Lung (tissue), 16 donors: ENCODE measurements around the gene NUB1. TPM values are rescaled to one million over a fixed set of nuclear protein-coding genes. Genes with fewer than 3 reads are reported as not detected.

ENCODE experiments used
- ATAC-seq: fragments of 200-7000 bp; cut with Tn5 transposase; one replicate; pipeline ENCODE4 v1.9.1; 2020; ENCODE audit warnings: moderate number of reproducible peaks; ENCODE audit not compliant: insufficient read depth, low FRiP score
- DNase-seq, 3 donors: peaks; one replicate each; pipeline ENCODE4 v3.0.0-alpha.2; 2013 to 2017
- H3K27ac ChIP-seq, 2 donors: one replicate each; pipeline ENCODE4 v1.5.1; 2013; ENCODE audit warnings: mild to moderate bottlenecking in 2 of 2, moderate library complexity in 2 of 2, control low read depth in 1 of 2, inconsistent platforms in 1 of 2, low read depth in 1 of 2, low read length in 1 of 2
- H3K27me3 ChIP-seq, 3 donors: one replicate each; pipeline ENCODE4 v1.5.1; 2013; ENCODE audit warnings: low read length in 2 of 3; ENCODE audit not compliant: control insufficient read depth in 3 of 3, insufficient read depth in 3 of 3
- H3K36me3 ChIP-seq, 4 donors: one replicate each; pipeline ENCODE4 v1.5.1; 2013; ENCODE audit warnings: low read length in 4 of 4, mild to moderate bottlenecking in 1 of 4, moderate library complexity in 1 of 4; ENCODE audit not compliant: control insufficient read depth in 4 of 4, insufficient read depth in 4 of 4
- H3K4me1 ChIP-seq, 5 donors: one replicate each; pipeline ENCODE4 v1.5.1; 2013; ENCODE audit warnings: low read length in 5 of 5, mild to moderate bottlenecking in 2 of 5, moderate library complexity in 1 of 5; ENCODE audit not compliant: control insufficient read depth in 5 of 5, insufficient read depth in 5 of 5
- H3K4me3 ChIP-seq: one replicate; pipeline ENCODE4 v1.5.1; 2013; ENCODE audit warnings: mild to moderate bottlenecking, control low read depth, moderate library complexity
- H3K9ac ChIP-seq, 2 donors: one replicate each; pipeline ENCODE4 v1.5.1; 2013; ENCODE audit warnings: low read length in 2 of 2, control low read depth in 1 of 2; ENCODE audit not compliant: insufficient read depth in 1 of 2
- H3K9me3 ChIP-seq, 4 donors: one replicate each; pipeline ENCODE4 v1.5.1; 2013; ENCODE audit warnings: low read length in 3 of 4, mild to moderate bottlenecking in 1 of 4, moderate library complexity in 1 of 4; ENCODE audit not compliant: control insufficient read depth in 4 of 4, insufficient read depth in 3 of 4
- WGBS, 2 donors: extraction: QIAGEN DNeasy Blood & Tissue Kit; methylation state at CpG; one replicate each; pipeline ENCODE4 v1.1.7; 2013; 5-methylcytosine and 5-hydroxymethylcytosine counted together
- long read RNA-seq, 5 donors: transcript quantifications; one replicate each; lab custom pipeline, GENCODE V29; 2026
- polyA plus RNA-seq, 2 donors: library from polyadenylated mRNA; stranded (reverse); fragments of 200-250 nt; gene quantifications; one replicate each; pipeline ENCODE4 v1.2.1, GENCODE V29; 2013
- total RNA-seq, 2 donors: library from RNA; depleted of rRNA in 1 of 2; stranded (reverse); fragments of >200 nt in 1 of 2; gene quantifications; one replicate each; pipeline ENCODE4 v1.2.1, GENCODE V29; 2014 to 2021
- TF ChIP-seq, protein P1 (sequence below): IDR thresholded peaks from 2 replicates; pipeline ENCODE4 v1.5.1; 2012; ENCODE audit warnings: mild to moderate bottlenecking; ENCODE audit errors: control extremely low read depth, extremely low read depth
- donor health status: control.
- donor health status: control.
- donor health status: Bipolar disorder and iron deficiency.
- donor health status: healthy.
- donor health status: DM: yes; HTN: yes; CAD: no.

The NUB1 gene, protein sequence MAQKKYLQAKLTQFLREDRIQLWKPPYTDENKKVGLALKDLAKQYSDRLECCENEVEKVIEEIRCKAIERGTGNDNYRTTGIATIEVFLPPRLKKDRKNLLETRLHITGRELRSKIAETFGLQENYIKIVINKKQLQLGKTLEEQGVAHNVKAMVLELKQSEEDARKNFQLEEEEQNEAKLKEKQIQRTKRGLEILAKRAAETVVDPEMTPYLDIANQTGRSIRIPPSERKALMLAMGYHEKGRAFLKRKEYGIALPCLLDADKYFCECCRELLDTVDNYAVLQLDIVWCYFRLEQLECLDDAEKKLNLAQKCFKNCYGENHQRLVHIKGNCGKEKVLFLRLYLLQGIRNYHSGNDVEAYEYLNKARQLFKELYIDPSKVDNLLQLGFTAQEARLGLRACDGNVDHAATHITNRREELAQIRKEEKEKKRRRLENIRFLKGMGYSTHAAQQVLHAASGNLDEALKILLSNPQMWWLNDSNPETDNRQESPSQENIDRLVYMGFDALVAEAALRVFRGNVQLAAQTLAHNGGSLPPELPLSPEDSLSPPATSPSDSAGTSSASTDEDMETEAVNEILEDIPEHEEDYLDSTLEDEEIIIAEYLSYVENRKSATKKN
- total RNA-seq, result 10 to 100 TPM; 39.1 to 47.4 TPM
- 10 to 100 TPM; 22.6 to 30.1 TPM for polyA plus RNA-seq
- long read RNA-seq, donor 1, transcript NUB1-201 (15 exons, 3,180 nt), result major isoform, 5 of 6 reads
- long read RNA-seq, donor 1, partial matches to known transcripts, result 0 of 6 reads
- long read RNA-seq, donor 1, other reads (novel, unspliced or antisense), result 0 of 6 reads
- long read RNA-seq, donor 2, partial matches to known transcripts, result 6 of 10 reads
- long read RNA-seq, donor 2, other reads (novel, unspliced or antisense), result 0 of 10 reads
- long read RNA-seq, donor 3, partial matches to known transcripts, result 0 of 2 reads
- long read RNA-seq, donor 3, other reads (novel, unspliced or antisense), result 0 of 2 reads
- long read RNA-seq, donor 4, partial matches to known transcripts, result 5 of 8 reads
- long read RNA-seq, donor 4, other reads (novel, unspliced or antisense), result 0 of 8 reads
- long read RNA-seq, donor 5, transcript NUB1-201 (15 exons, 3,180 nt), result major isoform, 6 of 13 reads
- long read RNA-seq, donor 5, partial matches to known transcripts, result 6 of 13 reads
- long read RNA-seq, donor 5, other reads (novel, unspliced or antisense), result 0 of 13 reads

DNA sequence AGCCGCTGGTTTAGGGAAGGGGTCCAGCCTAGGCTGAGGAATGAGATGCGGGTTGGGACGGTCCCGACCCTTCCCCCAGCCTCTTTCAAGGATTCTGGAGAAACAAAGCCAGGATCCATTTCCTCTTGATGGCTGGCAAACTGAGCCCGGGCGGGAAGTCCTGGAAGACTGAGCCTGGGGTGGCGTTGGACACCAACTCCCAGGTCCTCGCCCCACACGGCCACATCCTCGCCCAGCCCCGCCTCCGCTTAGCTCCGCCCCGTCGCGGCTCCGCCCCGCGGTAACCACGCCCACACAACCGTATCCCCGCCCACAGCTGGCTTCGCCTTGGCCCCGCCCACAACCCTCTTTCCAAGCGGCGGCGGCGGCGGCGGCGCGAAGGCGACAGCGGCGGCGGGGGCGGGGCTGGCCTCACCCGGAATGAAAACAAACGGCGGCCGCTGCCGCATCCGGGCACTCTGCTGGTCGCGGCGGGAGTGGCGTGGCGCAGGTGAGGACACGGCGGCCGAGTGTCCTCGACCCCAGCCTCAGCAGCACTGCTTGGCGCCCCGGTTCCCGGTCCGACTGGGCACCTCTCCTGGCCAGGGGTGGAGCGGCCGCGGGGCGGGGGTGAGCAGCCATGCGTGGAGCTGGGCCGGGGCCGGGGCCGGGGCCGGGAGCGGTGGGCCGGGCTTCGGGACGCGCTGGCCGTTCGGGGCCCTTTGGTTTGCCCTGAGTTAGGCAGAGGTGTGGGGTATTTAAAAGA, at the start of gene NUB1:
TSS of gene NUB1 (plus strand) at position 456 of the 745 bp plus-strand sequence. CDS start 3,538 bp downstream, outside the sequence.
- Histone ChIP-seq H3K9ac (peak within 1 kb of the TSS; percentile 41 to 89), H3K9me3 (no peaks in the 10 kb centered on the region), H3K4me3 (peak within 1 kb of the TSS; percentile 98), H3K4me1 (peaks cover 0 to 12% (median 5%) of the 10 kb centered on the region in 5 donors), H3K27ac (peak within 1 kb of the TSS; percentile 63 to 91), H3K27me3 (no peaks in the 10 kb centered on the region), H3K36me3 (peaks cover 3 to 14% (median 5%) of the 10 kb centered on the region in 4 donors)
- 3 to 6% methylated on average over 45 to 72 of the region's 72 CpGs for WGBS, 2 donors
- TF ChIP-seq, protein P1, sequence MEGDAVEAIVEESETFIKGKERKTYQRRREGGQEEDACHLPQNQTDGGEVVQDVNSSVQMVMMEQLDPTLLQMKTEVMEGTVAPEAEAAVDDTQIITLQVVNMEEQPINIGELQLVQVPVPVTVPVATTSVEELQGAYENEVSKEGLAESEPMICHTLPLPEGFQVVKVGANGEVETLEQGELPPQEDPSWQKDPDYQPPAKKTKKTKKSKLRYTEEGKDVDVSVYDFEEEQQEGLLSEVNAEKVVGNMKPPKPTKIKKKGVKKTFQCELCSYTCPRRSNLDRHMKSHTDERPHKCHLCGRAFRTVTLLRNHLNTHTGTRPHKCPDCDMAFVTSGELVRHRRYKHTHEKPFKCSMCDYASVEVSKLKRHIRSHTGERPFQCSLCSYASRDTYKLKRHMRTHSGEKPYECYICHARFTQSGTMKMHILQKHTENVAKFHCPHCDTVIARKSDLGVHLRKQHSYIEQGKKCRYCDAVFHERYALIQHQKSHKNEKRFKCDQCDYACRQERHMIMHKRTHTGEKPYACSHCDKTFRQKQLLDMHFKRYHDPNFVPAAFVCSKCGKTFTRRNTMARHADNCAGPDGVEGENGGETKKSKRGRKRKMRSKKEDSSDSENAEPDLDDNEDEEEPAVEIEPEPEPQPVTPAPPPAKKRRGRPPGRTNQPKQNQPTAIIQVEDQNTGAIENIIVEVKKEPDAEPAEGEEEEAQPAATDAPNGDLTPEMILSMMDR, result no peak
- peak; percentile 87 to 92 (median 90) for DNase-seq
- peak; percentile 100 for ATAC-seq

DNA sequence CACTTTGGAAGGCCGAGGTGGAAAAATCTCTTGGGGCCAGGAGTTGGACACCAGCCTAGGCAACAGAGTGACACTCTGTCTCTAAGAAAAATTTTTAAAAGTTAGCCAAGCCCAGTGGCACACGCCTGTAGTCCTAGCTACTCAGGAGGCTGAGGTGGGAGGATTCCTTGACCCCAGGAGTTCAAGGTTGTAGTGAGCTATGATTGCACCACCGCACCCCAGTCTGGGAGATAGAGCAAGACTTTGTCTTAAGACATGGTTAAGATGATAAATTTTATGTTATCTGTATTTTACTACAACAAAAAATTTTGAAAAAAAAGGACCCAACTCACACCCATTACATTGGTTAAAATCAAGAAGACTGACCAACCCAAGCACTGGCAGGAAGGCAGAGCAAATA, 48.8 kb upstream of the NUB1 start:
- H3K9me3 ChIP-seq, result peaks cover 0 to 3% (median 0%) of the 10 kb centered on the region in 4 donors
- H3K4me1 ChIP-seq, result no peaks in the 10 kb centered on the region
- no peaks in the 10 kb centered on the region for H3K36me3 ChIP-seq
- 84 to 94% methylated on average over 3 of the region's 3 CpGs for WGBS, 2 donors
- H3K9ac ChIP-seq, result no peak overlapping the region
- TF ChIP-seq, protein P1, result no peak
- DNase-seq, result no peak
- H3K27ac ChIP-seq, result no peak overlapping the region
- no peak overlapping the region for H3K4me3 ChIP-seq
- H3K27me3 ChIP-seq, result peaks cover 0 to 10% (median 0%) of the 10 kb centered on the region in 3 donors
- ATAC-seq, result no peak

GRCh38 chr7:151296202-151296992, 45.2 kb upstream of the NUB1 start:
- 56% methylated on average over 3 of the region's 3 CpGs for WGBS, 2 donors
- peaks cover 0 to 15% (median 4%) of the 10 kb centered on the region in 3 donors for H3K27me3 ChIP-seq
- DNase-seq (no peak), ATAC-seq (no peak)
- H3K27ac ChIP-seq, result no peak overlapping the region
- TF ChIP-seq, protein P1, result no peak
- peaks cover 0 to 8% (median 0%) of the 10 kb centered on the region in 4 donors for H3K9me3 ChIP-seq
- no peaks in the 10 kb centered on the region for H3K36me3 ChIP-seq
- H3K4me1 ChIP-seq, result no peaks in the 10 kb centered on the region
- H3K4me3 ChIP-seq, result no peak overlapping the region
- H3K9ac ChIP-seq, result no peak overlapping the region
